GM15510 (cell line): ENCODE data around the gene VAX1.

Experiments
- POLR2A ChIP-seq: IDR thresholded peaks from 3 replicates; pipeline ENCODE4 v1.6.1; 2011; ENCODE audit warnings: borderline replicate concordance; ENCODE audit not compliant: insufficient read length; ENCODE audit errors: extremely low read depth

The VAX1 gene

GRCh38 chr10:117137911-117138642 lies at the start of gene VAX1:
Gene VAX1 (minus strand): TSS chr10:117138270. CDS start chr10:117138056, 214 bp downstream.
- TF ChIP-seq POLR2A, result no peak

- no peak for TF ChIP-seq POLR2A
These were observed 49.0 kb upstream of the VAX1 start for GRCh38 chr10:117186832-117187615.

GRCh38 chr10:117184821-117185220 lies 46.8 kb upstream of the VAX1 start:
- no peak for TF ChIP-seq POLR2A

GRCh38 chr10:117184296-117184695 lies 46.2 kb upstream of the VAX1 start:
- no peak for TF ChIP-seq POLR2A

- TF ChIP-seq POLR2A, result no peak
These were observed 40.1 kb upstream of the VAX1 start for GRCh38 chr10:117178190-117178589.

- no peak for TF ChIP-seq POLR2A
These were observed 37.9 kb upstream of the VAX1 start for GRCh38 chr10:117175901-117176534.

- TF ChIP-seq POLR2A, result no peak
These were observed 37.3 kb upstream of the VAX1 start for GRCh38 chr10:117175215-117175900.

GRCh38 chr10:117174439-117175214 lies 36.6 kb upstream of the VAX1 start:
- TF ChIP-seq POLR2A, result no peak

- TF ChIP-seq POLR2A, result no peak
These were observed 32.2 kb upstream of the VAX1 start for GRCh38 chr10:117170244-117170643.

- TF ChIP-seq POLR2A, result no peak
These were observed 31.4 kb upstream of the VAX1 start for GRCh38 chr10:117169480-117169879.

GRCh38 chr10:117168729-117169128 lies 30.7 kb upstream of the VAX1 start:
- no peak for TF ChIP-seq POLR2A

- no peak for TF ChIP-seq POLR2A
These were observed 30.0 kb upstream of the VAX1 start for GRCh38 chr10:117167789-117168674.

- no peak for TF ChIP-seq POLR2A
These were observed 29.3 kb upstream of the VAX1 start for GRCh38 chr10:117167346-117167788.
